ENCODE results near the gene SH3PXD2A. TPM values are rescaled to one million over a fixed set of nuclear protein-coding genes. Genes with fewer than 3 reads are reported as not detected.
"Not testable (repeated sequence)": the region's sequence is repeated elsewhere in the genome, so short reads cannot be mapped to it uniquely, and the experiment has no call there.

SH3PXD2A gene
- total RNA-seq, 2 experiments from 2014 or later = 6.9 to 7.0 TPM

GRCh38 chr10:103847909-103848468 lies 7.4 kb downstream of the SH3PXD2A start:
- CTCF ChIA-PET = interaction anchor here (0.6 to 1.9 kb wide), 3 partner anchors 12 to 178 kb away, joined by 3 to 10 read pairs (median 4); no protein-coding TSS in a partner anchor
- DNase-seq (peak in 1 of 14 experiments; percentile 19), ATAC-seq (ENCODE audit: poor library complexity) (no peak)
- Mint-ChIP-seq H3K9me3 (no peaks in the 10 kb centered on the region), H3K4me1 (ENCODE audit: low read depth) (peaks cover 29% of the 10 kb centered on the region), H3K36me3 (ENCODE audit: low read depth) (no peaks in the 10 kb centered on the region), H3K4me3 (no peak overlapping the region), H3K27me3 (peaks cover 21% of the 10 kb centered on the region), H3K27ac (no peak overlapping the region)
- Histone ChIP-seq H3K27me3 (ENCODE audit: control insufficient read depth in 1 of 2, insufficient read depth in 2 of 2, low read length in 2 of 2) (no peaks in the 10 kb centered on the region), H3K9me3 (ENCODE audit: control insufficient read depth in 1 of 2, insufficient read depth in 1 of 2, low read length in 2 of 2) (no peaks in the 10 kb centered on the region), H3K4me1 (ENCODE audit: insufficient read depth, low read length) (peaks cover 23% of the 10 kb centered on the region), H3K27ac (ENCODE audit: low read depth in 1 of 2, low read length in 2 of 2) (no peak overlapping the region), H3K36me3 (ENCODE audit: insufficient read depth, low read length) (no peaks in the 10 kb centered on the region), H3K4me3 (ENCODE audit: low read length) (no peak overlapping the region)
- TF ChIP-seq CTCF (IDR thresholded peaks at IDR 0.05) = no peak
- POLR2A ChIA-PET = interaction anchor here (0.6 kb wide), 1 partner anchor 140 kb away, joined by 4 read pairs; no protein-coding TSS in a partner anchor
- intact Hi-C loops (cut with DNase I, micrococcal nuclease) = no loop called here

DNA sequence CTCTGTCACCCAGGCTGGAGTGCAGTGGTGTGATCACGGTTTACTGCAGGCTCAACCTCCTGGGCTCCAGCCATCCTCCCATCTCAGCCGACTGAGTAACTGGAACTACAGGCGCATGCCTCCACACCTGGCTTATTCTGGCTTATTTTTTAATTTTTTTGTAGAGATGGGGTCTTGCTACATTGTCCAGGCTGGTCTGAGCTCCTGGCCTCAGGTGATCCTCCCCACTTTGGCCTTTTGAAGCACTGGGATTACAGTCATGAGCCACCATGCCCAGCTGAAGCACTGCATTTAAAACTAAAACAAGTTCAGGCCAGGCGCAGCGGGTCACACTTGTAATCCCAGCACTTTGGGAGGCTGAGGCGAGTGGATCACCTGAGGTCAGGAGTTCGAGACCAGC lies 8.0 kb downstream of the SH3PXD2A start:
- Histone ChIP-seq H3K4me1 (ENCODE audit: insufficient read depth, low read length) (peaks cover 23% of the 10 kb centered on the region), H3K27me3 (ENCODE audit: control insufficient read depth in 1 of 2, insufficient read depth in 2 of 2, low read length in 2 of 2) (no peaks in the 10 kb centered on the region), H3K9me3 (ENCODE audit: control insufficient read depth in 1 of 2, insufficient read depth in 1 of 2, low read length in 2 of 2) (no peaks in the 10 kb centered on the region), H3K27ac (ENCODE audit: low read depth in 1 of 2, low read length in 2 of 2) (no peak overlapping the region), H3K4me3 (ENCODE audit: low read length) (no peak overlapping the region), H3K36me3 (ENCODE audit: insufficient read depth, low read length) (no peaks in the 10 kb centered on the region)
- no peaks in the 10 kb centered on the region for H3K36me3 Mint-ChIP-seq (ENCODE audit: low read depth)
- no peak overlapping the region for H3K4me3 Mint-ChIP-seq
- H3K27ac Mint-ChIP-seq = no peak overlapping the region
- TF ChIP-seq CTCF (IDR thresholded peaks at IDR 0.05) = no peak
- ChIA-PET CTCF (no interaction called here), POLR2A (no interaction called here)
- DNase-seq = no peak
- H3K4me1 Mint-ChIP-seq (ENCODE audit: low read depth) = peaks cover 29% of the 10 kb centered on the region
- peaks cover 18% of the 10 kb centered on the region for H3K27me3 Mint-ChIP-seq
- ATAC-seq (ENCODE audit: poor library complexity) = no peak
- intact Hi-C loops (cut with DNase I, micrococcal nuclease) = no loop called here
- no peaks in the 10 kb centered on the region for H3K9me3 Mint-ChIP-seq

DNA sequence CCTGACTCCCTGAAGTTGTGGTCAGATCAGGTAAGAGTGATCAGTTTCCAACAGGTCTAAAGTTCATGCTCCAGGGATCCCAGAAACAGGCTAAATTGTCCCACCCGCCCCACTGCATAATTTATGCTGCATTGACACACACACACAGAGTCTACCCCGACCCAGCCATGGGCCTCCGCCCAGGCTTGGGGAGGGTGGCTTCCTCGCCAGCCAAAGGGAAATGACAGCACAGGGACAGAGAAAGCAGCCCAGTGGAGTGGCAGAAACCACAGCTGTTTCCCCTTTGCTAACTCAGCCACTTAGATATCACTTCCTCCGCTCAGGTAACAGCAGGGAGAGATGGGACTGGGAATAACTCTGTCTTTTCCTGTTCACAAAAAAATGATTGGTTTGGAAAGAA lies 9.4 kb downstream of the SH3PXD2A start:
- no peak for TF ChIP-seq CTCF (IDR thresholded peaks at IDR 0.05)
- Mint-ChIP-seq H3K27me3 (peaks cover 12% of the 10 kb centered on the region), H3K4me1 (ENCODE audit: low read depth) (peaks cover 29% of the 10 kb centered on the region), H3K36me3 (ENCODE audit: low read depth) (no peaks in the 10 kb centered on the region), H3K9me3 (no peaks in the 10 kb centered on the region), H3K4me3 (peak overlapping the region; percentile 62), H3K27ac (peak overlapping the region; percentile 68)
- Histone ChIP-seq H3K4me3 (ENCODE audit: low read length) (no peak overlapping the region), H3K9me3 (ENCODE audit: control insufficient read depth in 1 of 2, insufficient read depth in 1 of 2, low read length in 2 of 2) (no peaks in the 10 kb centered on the region), H3K36me3 (ENCODE audit: insufficient read depth, low read length) (no peaks in the 10 kb centered on the region), H3K4me1 (ENCODE audit: insufficient read depth, low read length) (peaks cover 23% of the 10 kb centered on the region), H3K27me3 (ENCODE audit: control insufficient read depth in 1 of 2, insufficient read depth in 2 of 2, low read length in 2 of 2) (no peaks in the 10 kb centered on the region), H3K27ac (ENCODE audit: low read depth in 1 of 2, low read length in 2 of 2) (no peak overlapping the region)
- intact Hi-C loops (cut with DNase I, micrococcal nuclease) = no loop called here
- ChIA-PET POLR2A (no interaction called here), CTCF (no interaction called here)
- peak; percentile 97 for ATAC-seq (ENCODE audit: poor library complexity)
- peak in 13 of 14 experiments; percentile 13 to 72 (median 32) for DNase-seq

DNA sequence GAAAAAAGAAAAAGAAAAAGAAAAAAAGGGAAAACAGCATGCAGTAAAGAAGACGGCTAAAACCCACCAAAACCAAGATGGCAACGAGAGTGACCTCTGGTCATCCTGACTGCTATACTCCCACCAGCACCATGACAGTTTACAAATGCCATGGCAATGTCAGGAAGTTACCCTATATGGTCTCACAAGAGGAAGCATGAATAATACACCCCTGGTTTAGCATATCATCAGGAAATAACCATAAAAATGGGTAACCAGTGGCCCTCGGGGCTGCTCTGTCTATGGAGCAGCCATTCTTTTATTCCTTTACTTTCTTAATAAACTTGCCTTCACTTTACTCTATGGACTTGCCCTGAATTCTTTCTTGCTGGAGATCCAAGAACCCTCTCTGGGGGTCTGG lies 10.0 kb downstream of the SH3PXD2A start:
- H3K36me3 ChIP-seq (ENCODE audit: insufficient read depth, low read length); H3K4me3 Mint-ChIP-seq; H3K27me3 Mint-ChIP-seq; POLR2A ChIA-PET; H3K9me3 Mint-ChIP-seq; H3K9me3 ChIP-seq (ENCODE audit: control insufficient read depth in 1 of 2, insufficient read depth in 1 of 2, low read length in 2 of 2); H3K4me3 ChIP-seq (ENCODE audit: low read length); ATAC-seq (ENCODE audit: poor library complexity); H3K27ac ChIP-seq (ENCODE audit: low read depth in 1 of 2, low read length in 2 of 2); DNase-seq; H3K27me3 ChIP-seq (ENCODE audit: control insufficient read depth in 1 of 2, insufficient read depth in 2 of 2, low read length in 2 of 2); CTCF ChIA-PET; H3K36me3 Mint-ChIP-seq (ENCODE audit: low read depth); intact Hi-C loops (cut with DNase I, micrococcal nuclease): not testable (repeated sequence)
- peak overlapping the region; percentile 68 for H3K27ac Mint-ChIP-seq
- peaks cover 29% of the 10 kb centered on the region for H3K4me1 Mint-ChIP-seq (ENCODE audit: low read depth)
- peaks cover 23% of the 10 kb centered on the region for H3K4me1 ChIP-seq (ENCODE audit: insufficient read depth, low read length)
